Fibroblast of lung (primary cell): ENCODE data around the gene SOSTDC1.

Experiments
- EZH2 ChIP-seq: IDR thresholded peaks from 2 replicates; pipeline ENCODE4 v1.5.1; 2012; ENCODE audit warnings: low read length, control low read depth, mild to moderate bottlenecking; ENCODE audit errors: missing control alignments
- TF ChIP-seq, protein P1 (sequence below), 2 donors: IDR thresholded peaks in 1 of 2; conservative IDR thresholded peaks in 1 of 2; 1 replicate in 1 of 2; 2 replicates in 1 of 2; pipeline ENCODE4 v1.5.1; 2011 to 2012; ENCODE audit warnings: low read length in 2 of 2, control low read depth in 1 of 2, inconsistent platforms in 1 of 2, low read depth in 1 of 2, mild to moderate bottlenecking in 1 of 2

DNA sequence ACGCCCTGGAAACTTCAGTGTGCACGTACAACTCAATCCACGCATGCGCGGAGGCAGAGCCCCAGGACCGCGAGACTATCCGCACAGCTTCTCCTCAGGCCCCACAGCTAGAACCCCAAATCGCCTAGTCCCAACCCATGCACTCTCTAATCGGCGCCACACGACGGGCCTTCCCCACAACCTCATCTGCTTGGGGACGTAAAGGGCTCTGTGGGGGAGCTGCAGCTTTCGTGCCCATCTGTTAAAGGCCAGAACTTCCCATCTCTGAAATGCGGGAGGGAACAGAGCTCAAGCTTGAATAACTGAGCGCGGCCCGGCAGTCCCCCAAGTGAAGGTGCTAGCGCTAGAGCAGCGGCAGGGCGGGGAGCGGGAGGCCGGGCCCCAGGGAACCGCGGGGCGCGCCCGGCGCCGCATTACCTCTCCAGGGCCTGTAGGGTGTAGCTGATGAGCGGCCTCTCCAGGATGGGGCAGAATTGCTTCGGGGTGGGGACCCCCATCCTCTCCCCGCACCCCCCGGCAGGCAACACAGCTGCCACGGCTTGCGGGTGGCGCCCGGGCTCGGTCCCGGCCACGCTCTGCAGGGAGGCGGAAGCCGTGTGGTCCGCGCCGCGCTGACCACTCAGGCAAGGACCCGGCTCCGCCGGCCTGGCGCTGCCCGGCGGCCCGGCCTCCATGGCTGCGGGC lies 44.7 kb downstream of the SOSTDC1 start:
- TF ChIP-seq, protein P1, sequence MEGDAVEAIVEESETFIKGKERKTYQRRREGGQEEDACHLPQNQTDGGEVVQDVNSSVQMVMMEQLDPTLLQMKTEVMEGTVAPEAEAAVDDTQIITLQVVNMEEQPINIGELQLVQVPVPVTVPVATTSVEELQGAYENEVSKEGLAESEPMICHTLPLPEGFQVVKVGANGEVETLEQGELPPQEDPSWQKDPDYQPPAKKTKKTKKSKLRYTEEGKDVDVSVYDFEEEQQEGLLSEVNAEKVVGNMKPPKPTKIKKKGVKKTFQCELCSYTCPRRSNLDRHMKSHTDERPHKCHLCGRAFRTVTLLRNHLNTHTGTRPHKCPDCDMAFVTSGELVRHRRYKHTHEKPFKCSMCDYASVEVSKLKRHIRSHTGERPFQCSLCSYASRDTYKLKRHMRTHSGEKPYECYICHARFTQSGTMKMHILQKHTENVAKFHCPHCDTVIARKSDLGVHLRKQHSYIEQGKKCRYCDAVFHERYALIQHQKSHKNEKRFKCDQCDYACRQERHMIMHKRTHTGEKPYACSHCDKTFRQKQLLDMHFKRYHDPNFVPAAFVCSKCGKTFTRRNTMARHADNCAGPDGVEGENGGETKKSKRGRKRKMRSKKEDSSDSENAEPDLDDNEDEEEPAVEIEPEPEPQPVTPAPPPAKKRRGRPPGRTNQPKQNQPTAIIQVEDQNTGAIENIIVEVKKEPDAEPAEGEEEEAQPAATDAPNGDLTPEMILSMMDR (conservative IDR thresholded peaks at IDR 0.05 in 1 of 2, IDR thresholded peaks at IDR 0.05 in 1 of 2; ENCODE audit: low read depth in 1 of 2, low read length in 2 of 2): peak; percentile 28 to 30
- no peak for TF ChIP-seq EZH2
